GM10248 (cell line): ENCODE measurements around the gene KCTD17.

ENCODE experiments used
- CTCF ChIA-PET: fragments of 300-600 bp; sonication (Branson Sonifier 250); formaldehyde crosslinking; extraction: SDS; loops from one replicate; lab custom pipeline; 2021; ENCODE audit warnings: antibody characterized with exemption; lab: Yijun Ruan, JAX
- POLR2A ChIA-PET: fragments of 350-650 bp; sonication (Branson Sonifier 250); formaldehyde crosslinking; extraction: SDS; loops from one replicate; lab custom pipeline; 2020; ENCODE audit warnings: antibody characterized with exemption; lab: Yijun Ruan, JAX
- DNase-seq: peaks from one replicate; pipeline ENCODE4 v3.0.0; 2012; ENCODE audit errors: extremely low spot score
- CTCF ChIP-seq: IDR thresholded peaks from 2 replicates; pipeline ENCODE4 v1.5.1; 2012; ENCODE audit warnings: mild to moderate bottlenecking, low read depth; ENCODE audit errors: extremely low read depth, missing control alignments, control extremely low read depth

KCTD17 gene

GRCh38 chr22:37105154-37105553, 53.6 kb downstream of the KCTD17 start:
- DNase-seq: no peak
- no peak for TF ChIP-seq CTCF
- ChIA-PET POLR2A (interaction anchor here (0.7 kb wide), 1 partner anchor 43 kb away, joined by 3 read pairs; no protein-coding TSS in a partner anchor), CTCF (interaction anchor here (1.1 to 1.9 kb wide), 2 partner anchors 17 to 94 kb away, joined by 3 to 8 read pairs; no protein-coding TSS in a partner anchor)

- no peak for DNase-seq
- ChIA-PET CTCF (interaction anchor here (1.1 to 1.9 kb wide), 3 partner anchors 14 to 94 kb away, joined by 3 to 8 read pairs (median 5); no protein-coding TSS in a partner anchor), POLR2A (no interaction called here)
- TF ChIP-seq CTCF: no peak
Observed at GRCh38 chr22:37105990-37106389, 54.4 kb downstream of the KCTD17 start.

GRCh38 chr22:37107816-37108621, 56.5 kb downstream of the KCTD17 start:
- TF ChIP-seq CTCF: no peak
- POLR2A ChIA-PET: no interaction called here
- CTCF ChIA-PET: interaction anchor here (1.0 kb wide), 1 partner anchor 53 kb away, joined by 3 read pairs; no protein-coding TSS in a partner anchor
- DNase-seq: no peak

GRCh38 chr22:37109242-37109917, 57.8 kb downstream of the KCTD17 start, which contains the start of gene TMPRSS6:
Gene TMPRSS6, minus strand, starts transcription at chr22:37109713. Its CDS starts 6,296 bp downstream, at chr22:37103417.
- DNase-seq: no peak
- no peak for TF ChIP-seq CTCF
- ChIA-PET CTCF (interaction anchor here (1.2 kb wide), 1 partner anchor 9 kb away, joined by 4 read pairs; no protein-coding TSS in a partner anchor), POLR2A (interaction anchor here (0.6 kb wide), 1 partner anchor 90 kb away, joined by 7 read pairs; no protein-coding TSS in a partner anchor)

- TF ChIP-seq CTCF: no peak
- ChIA-PET POLR2A (no interaction called here), CTCF (no interaction called here)
- DNase-seq: no peak
Observed at GRCh38 chr22:37111156-37111717, 59.7 kb downstream of the KCTD17 start.
